GM12878 (cell line): ENCODE measurements around the gene SPATA24. TPM values are rescaled to one million over a fixed set of nuclear protein-coding genes. Genes with fewer than 3 reads are reported as not detected.

Experiments used
- DPF2 ChIP-seq: fragments of 450-650 bp; IDR thresholded peaks from 2 replicates; pipeline ENCODE4 v1.6.1; 2017; ENCODE audit warnings: mild to moderate bottlenecking
- GATAD2B ChIP-seq: fragments of 450-650 bp; conservative IDR thresholded peaks from 2 replicates; pipeline ENCODE4 v1.6.1; 2017; ENCODE audit warnings: low read depth, mild to moderate bottlenecking, moderate library complexity
- HCFC1 ChIP-seq: fragments of 150-350 bp; IDR thresholded peaks from 2 replicates; pipeline ENCODE4 v1.6.1; 2014; ENCODE audit warnings: low read length
- IKZF1 ChIP-seq: fragments of 450-650 bp; conservative IDR thresholded peaks from 2 replicates; pipeline ENCODE4 v1.6.1; 2017; ENCODE audit warnings: antibody characterized with exemption, mild to moderate bottlenecking
- KLF5 ChIP-seq: fragments of 450-650 bp; IDR thresholded peaks from 2 replicates; pipeline ENCODE4 v1.6.1; 2014; ENCODE audit warnings: mild to moderate bottlenecking; ENCODE audit not compliant: partially characterized antibody
- NRF1 ChIP-seq: conservative IDR thresholded peaks from 2 replicates; pipeline ENCODE4 v1.6.1; 2011; ENCODE audit warnings: mild to moderate bottlenecking, low read depth, low read length, improper control_type of control experiment
- POLR2AphosphoS5 ChIP-seq: IDR thresholded peaks from 2 replicates; pipeline ENCODE4 v1.6.1; 2011; ENCODE audit warnings: mild to moderate bottlenecking, low read length, inconsistent platforms
- RAD21 ChIP-seq: IDR thresholded peaks from 2 replicates; pipeline ENCODE4 v1.6.1; 2011; ENCODE audit warnings: mild to moderate bottlenecking, low read depth, low read length, moderate library complexity; ENCODE audit not compliant: insufficient read depth
- RB1 ChIP-seq: fragments of 450-650 bp; formaldehyde crosslinking; IDR thresholded peaks from 2 replicates; pipeline ENCODE4 v1.6.1; 2017; ENCODE audit warnings: mild to moderate bottlenecking, borderline replicate concordance
- SMARCA5 ChIP-seq: fragments of 450-650 bp; IDR thresholded peaks from 2 replicates; pipeline ENCODE4 v1.6.1; 2017; ENCODE audit warnings: mild to moderate bottlenecking
- TAF1 ChIP-seq: IDR thresholded peaks from 2 replicates; pipeline ENCODE4 v1.6.1; 2011; ENCODE audit warnings: mild to moderate bottlenecking, low read depth, low read length, borderline replicate concordance
- polyA plus RNA-seq, 11 experiments: library from polyadenylated mRNA; depleted of rRNA in 4 of 11; unstranded in 6 of 11; stranded (reverse) in 5 of 11; fragments of >200 nt; fragmentation: Nextera tagmentation in 4 of 11; fragmentation: Illumina TruSeq in 1 of 11; extraction: Ambion mirVana in 4 of 11; extraction: Trizol in 1 of 11; gene quantifications; 1 replicate in 1 of 11; 2 replicates in 10 of 11; pipeline versions ENCODE4 v1.2.1 to v1.2.3, GENCODE V29; 2011 to 2016; ENCODE audit warnings: inconsistent platforms in 2 of 11, missing spikeins in 2 of 11, low read depth in 1 of 11
- total RNA-seq, 4 experiments: library from RNA; depleted of rRNA in 3 of 4; stranded (reverse); fragments of >200 nt in 3 of 4; fragmentation: Illumina TruSeq in 1 of 4; extraction: Trizol in 1 of 4; gene quantifications; 2 replicates each; pipeline versions ENCODE4 v1.2.1 to v1.2.3, GENCODE V29; 2013 to 2021
- TF ChIP-seq, protein P1 (sequence below): fragments of 450-650 bp; IDR thresholded peaks from 2 replicates; pipeline ENCODE4 v1.6.1; 2018; ENCODE audit warnings: mild to moderate bottlenecking, low read depth, moderate library complexity; ENCODE audit not compliant: partially characterized antibody
- TF ChIP-seq, protein P2 (sequence below): IDR thresholded peaks from 2 replicates; pipeline ENCODE4 v1.6.1; 2011; ENCODE audit warnings: mild to moderate bottlenecking, low read depth, low read length, moderate library complexity; ENCODE audit not compliant: insufficient replicate concordance
- TF ChIP-seq, protein P3 (sequence below): IDR thresholded peaks from 2 replicates; pipeline ENCODE4 v1.6.1; 2011; ENCODE audit warnings: borderline replicate concordance, low read depth, mild to moderate bottlenecking, moderate library complexity, mixed read lengths, low read length; ENCODE audit not compliant: insufficient read depth; ENCODE audit errors: extremely low read length
- TF ChIP-seq, protein P4 (sequence below): fragments of 450-650 bp; IDR thresholded peaks from 2 replicates; pipeline ENCODE4 v1.6.1; 2017; ENCODE audit warnings: mild to moderate bottlenecking, moderate library complexity
- TF ChIP-seq, protein P5 (sequence below): fragments of 450-650 bp; formaldehyde crosslinking; IDR thresholded peaks from 2 replicates; pipeline ENCODE4 v1.4.0; 2020; ENCODE audit warnings: mild to moderate bottlenecking, moderate library complexity

SPATA24 gene
- total and polyA plus RNA-seq, 10 of the 15 experiments (the other 5 are each of a cell fraction or from before 2014, with no cell fraction given) = 4.1 to 9.8 (median 7.3) TPM

DNA sequence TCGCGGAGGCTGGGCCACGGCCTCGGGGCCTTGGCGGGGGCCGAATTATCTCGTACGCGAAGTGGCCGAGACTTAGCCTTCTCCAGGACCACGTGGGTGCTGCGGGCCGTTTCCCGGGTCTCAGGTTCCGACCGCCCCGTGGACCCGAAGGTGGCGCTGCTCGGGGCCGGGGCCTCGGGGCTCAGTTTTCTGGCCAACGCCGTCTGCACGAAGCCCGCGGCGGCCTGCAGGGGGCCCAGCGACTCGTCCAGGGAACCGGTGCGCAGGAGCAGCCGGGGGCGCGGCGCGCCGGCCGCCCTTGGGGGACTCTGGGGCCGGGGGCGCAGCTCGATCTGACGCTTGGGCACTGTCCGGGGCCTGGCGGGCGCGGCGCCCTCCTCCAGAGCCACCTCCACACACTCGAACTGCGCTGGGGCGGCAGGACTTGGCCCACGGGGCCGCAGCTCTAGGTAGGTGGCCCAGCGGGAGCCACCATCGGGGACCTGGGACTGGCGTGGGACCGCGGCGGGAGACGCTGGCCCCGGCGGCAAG is 9.7 kb downstream of the SPATA24 start (continued):
- no peak for TF ChIP-seq GATAD2B
- TF ChIP-seq, protein P1, sequence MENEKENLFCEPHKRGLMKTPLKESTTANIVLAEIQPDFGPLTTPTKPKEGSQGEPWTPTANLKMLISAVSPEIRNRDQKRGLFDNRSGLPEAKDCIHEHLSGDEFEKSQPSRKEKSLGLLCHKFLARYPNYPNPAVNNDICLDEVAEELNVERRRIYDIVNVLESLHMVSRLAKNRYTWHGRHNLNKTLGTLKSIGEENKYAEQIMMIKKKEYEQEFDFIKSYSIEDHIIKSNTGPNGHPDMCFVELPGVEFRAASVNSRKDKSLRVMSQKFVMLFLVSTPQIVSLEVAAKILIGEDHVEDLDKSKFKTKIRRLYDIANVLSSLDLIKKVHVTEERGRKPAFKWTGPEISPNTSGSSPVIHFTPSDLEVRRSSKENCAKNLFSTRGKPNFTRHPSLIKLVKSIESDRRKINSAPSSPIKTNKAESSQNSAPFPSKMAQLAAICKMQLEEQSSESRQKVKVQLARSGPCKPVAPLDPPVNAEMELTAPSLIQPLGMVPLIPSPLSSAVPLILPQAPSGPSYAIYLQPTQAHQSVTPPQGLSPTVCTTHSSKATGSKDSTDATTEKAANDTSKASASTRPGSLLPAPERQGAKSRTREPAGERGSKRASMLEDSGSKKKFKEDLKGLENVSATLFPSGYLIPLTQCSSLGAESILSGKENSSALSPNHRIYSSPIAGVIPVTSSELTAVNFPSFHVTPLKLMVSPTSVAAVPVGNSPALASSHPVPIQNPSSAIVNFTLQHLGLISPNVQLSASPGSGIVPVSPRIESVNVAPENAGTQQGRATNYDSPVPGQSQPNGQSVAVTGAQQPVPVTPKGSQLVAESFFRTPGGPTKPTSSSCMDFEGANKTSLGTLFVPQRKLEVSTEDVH = no peak
- 0 out of 2 replicates have a peak, but pooled peaks have one; percentile 26 for TF ChIP-seq HCFC1
- TF ChIP-seq POLR2AphosphoS5 = no peak
- TF ChIP-seq, protein P2, sequence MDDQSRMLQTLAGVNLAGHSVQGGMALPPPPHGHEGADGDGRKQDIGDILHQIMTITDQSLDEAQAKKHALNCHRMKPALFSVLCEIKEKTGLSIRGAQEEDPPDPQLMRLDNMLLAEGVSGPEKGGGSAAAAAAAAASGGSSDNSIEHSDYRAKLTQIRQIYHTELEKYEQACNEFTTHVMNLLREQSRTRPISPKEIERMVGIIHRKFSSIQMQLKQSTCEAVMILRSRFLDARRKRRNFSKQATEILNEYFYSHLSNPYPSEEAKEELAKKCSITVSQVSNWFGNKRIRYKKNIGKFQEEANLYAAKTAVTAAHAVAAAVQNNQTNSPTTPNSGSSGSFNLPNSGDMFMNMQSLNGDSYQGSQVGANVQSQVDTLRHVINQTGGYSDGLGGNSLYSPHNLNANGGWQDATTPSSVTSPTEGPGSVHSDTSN = no peak
- TF ChIP-seq, protein P3, sequence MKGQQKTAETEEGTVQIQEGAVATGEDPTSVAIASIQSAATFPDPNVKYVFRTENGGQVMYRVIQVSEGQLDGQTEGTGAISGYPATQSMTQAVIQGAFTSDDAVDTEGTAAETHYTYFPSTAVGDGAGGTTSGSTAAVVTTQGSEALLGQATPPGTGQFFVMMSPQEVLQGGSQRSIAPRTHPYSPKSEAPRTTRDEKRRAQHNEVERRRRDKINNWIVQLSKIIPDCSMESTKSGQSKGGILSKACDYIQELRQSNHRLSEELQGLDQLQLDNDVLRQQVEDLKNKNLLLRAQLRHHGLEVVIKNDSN = no peak
- TF ChIP-seq RB1 = peak; percentile 45; the same call in 1 of the 2 replicates
- no peak for TF ChIP-seq NRF1
- TF ChIP-seq, protein P4, sequence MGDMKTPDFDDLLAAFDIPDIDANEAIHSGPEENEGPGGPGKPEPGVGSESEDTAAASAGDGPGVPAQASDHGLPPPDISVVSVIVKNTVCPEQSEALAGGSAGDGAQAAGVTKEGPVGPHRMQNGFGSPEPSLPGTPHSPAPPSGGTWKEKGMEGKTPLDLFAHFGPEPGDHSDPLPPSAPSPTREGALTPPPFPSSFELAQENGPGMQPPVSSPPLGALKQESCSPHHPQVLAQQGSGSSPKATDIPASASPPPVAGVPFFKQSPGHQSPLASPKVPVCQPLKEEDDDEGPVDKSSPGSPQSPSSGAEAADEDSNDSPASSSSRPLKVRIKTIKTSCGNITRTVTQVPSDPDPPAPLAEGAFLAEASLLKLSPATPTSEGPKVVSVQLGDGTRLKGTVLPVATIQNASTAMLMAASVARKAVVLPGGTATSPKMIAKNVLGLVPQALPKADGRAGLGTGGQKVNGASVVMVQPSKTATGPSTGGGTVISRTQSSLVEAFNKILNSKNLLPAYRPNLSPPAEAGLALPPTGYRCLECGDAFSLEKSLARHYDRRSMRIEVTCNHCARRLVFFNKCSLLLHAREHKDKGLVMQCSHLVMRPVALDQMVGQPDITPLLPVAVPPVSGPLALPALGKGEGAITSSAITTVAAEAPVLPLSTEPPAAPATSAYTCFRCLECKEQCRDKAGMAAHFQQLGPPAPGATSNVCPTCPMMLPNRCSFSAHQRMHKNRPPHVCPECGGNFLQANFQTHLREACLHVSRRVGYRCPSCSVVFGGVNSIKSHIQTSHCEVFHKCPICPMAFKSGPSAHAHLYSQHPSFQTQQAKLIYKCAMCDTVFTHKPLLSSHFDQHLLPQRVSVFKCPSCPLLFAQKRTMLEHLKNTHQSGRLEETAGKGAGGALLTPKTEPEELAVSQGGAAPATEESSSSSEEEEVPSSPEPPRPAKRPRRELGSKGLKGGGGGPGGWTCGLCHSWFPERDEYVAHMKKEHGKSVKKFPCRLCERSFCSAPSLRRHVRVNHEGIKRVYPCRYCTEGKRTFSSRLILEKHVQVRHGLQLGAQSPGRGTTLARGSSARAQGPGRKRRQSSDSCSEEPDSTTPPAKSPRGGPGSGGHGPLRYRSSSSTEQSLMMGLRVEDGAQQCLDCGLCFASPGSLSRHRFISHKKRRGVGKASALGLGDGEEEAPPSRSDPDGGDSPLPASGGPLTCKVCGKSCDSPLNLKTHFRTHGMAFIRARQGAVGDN = peak; percentile 79
- TF ChIP-seq DPF2 = 0 out of 2 replicates have a peak, but pooled peaks have one; percentile 22
- TF ChIP-seq SMARCA5 = peak; percentile 81
- TF ChIP-seq, protein P5, sequence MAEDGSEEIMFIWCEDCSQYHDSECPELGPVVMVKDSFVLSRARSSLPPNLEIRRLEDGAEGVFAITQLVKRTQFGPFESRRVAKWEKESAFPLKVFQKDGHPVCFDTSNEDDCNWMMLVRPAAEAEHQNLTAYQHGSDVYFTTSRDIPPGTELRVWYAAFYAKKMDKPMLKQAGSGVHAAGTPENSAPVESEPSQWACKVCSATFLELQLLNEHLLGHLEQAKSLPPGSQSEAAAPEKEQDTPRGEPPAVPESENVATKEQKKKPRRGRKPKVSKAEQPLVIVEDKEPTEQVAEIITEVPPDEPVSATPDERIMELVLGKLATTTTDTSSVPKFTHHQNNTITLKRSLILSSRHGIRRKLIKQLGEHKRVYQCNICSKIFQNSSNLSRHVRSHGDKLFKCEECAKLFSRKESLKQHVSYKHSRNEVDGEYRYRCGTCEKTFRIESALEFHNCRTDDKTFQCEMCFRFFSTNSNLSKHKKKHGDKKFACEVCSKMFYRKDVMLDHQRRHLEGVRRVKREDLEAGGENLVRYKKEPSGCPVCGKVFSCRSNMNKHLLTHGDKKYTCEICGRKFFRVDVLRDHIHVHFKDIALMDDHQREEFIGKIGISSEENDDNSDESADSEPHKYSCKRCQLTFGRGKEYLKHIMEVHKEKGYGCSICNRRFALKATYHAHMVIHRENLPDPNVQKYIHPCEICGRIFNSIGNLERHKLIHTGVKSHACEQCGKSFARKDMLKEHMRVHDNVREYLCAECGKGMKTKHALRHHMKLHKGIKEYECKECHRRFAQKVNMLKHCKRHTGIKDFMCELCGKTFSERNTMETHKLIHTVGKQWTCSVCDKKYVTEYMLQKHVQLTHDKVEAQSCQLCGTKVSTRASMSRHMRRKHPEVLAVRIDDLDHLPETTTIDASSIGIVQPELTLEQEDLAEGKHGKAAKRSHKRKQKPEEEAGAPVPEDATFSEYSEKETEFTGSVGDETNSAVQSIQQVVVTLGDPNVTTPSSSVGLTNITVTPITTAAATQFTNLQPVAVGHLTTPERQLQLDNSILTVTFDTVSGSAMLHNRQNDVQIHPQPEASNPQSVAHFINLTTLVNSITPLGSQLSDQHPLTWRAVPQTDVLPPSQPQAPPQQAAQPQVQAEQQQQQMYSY (CRISPR knock-in tag) = no peak
- peak; percentile 20; the same call in 1 of the 2 replicates for TF ChIP-seq IKZF1
- TF ChIP-seq KLF5 = peak; percentile 51
- TF ChIP-seq TAF1 = 0 out of 2 replicates have a peak, but pooled peaks have one; percentile 25
- peak; percentile 39; the same call in 1 of the 2 replicates for TF ChIP-seq RAD21
